NCI-H1930 (cell line): Measurements from ENCODE around the gene EXOC8.

Source experiments
- DNase-seq, 2 experiments: peaks; one replicate each; lab custom pipeline; 2025; lab: John Stamatoyannopoulos, UW

The EXOC8 gene

DNA sequence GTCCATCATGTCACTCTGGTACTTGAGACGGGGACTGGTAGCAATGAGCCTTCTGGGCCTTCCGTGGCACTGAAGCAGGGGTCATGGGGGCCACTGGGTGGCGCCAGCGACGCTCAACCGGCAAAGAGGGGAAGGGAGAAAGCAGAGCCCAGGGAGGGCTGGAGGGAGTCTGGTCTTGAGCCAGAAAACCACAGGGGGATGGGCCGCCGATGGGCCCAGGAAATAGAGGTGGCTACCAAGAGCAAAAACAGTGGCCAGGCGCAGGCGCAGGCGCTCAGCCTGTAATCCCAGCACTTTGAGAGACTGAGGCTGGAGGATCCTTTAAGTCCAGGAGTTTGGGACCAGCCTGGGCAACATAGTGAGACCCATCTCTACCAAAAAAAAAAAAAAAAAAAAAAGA lies 21.8 kb downstream of the EXOC8 start:
- DNase-seq, result no peak

DNA sequence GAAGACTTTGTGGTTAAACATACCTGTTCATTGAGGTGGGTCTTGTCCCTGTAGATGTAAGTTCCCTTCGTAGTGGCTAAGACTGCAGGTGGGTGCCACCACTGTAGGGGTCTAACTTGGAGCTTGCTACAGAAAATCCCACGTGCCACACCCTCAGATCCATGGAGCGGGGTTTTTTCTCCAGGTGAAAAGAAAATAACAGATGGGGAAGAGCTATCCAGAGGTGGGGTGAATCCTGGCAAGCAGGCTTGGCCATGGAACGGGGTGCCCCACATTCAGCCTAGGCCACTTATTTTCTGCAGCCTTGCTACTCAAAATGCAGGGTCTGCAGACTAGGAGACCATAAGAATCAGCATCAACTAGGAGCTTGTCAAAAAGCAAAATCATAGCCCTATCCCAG lies 24.0 kb downstream of the EXOC8 start:
- DNase-seq, result no peak

DNA sequence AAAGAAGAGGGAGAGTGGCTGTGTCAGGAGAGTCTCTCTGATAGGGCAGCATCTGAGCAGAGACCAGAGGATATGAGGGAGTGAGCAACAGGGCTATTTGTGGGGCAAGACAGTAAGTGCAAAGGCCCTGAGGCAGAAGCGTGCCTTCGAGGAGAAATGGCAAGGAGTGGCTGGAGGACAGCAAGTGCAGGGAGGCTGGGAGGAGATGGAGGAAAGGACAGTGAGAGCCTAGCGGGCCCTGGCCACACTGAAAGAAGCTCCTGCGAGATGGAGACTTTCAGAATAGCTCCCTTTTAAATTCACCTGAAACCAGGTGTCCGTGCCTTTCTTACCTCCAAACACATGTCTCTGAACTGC lies 25.2 kb downstream of the EXOC8 start:
- DNase-seq, result no peak

DNA sequence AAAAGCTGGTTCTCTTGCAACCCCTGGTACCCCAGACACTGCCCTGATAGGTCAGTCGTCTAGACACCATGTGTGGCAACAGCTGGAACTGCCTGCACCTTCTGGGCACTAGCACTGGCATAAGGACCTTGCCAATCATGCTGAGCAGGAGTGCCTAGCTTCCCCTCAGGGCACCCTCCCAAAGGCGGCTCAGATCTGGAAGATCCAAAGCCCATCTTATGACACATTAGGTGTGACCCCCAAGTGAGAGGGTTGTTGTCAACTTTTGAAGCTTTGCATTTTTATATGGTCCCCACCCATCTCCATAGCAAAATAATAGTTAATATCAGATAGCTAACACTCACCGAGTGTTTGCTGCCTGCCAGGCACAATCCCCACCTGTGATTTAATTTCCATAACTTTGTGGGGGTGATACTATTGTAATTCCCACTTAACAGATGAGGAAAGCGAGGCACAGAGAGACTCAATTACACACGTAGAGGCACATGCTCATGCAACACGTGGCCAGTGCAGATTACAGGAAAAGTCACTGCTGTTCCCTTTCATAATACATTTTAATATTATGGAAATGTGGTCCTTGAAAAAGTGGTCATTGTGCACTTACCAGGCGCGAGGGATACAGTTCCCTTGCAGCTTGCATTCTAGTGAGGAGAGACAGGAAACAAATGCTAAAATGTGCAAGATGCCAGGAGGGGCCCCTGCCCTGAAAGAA lies 25.8 kb downstream of the EXOC8 start:
- no peak for DNase-seq

DNA sequence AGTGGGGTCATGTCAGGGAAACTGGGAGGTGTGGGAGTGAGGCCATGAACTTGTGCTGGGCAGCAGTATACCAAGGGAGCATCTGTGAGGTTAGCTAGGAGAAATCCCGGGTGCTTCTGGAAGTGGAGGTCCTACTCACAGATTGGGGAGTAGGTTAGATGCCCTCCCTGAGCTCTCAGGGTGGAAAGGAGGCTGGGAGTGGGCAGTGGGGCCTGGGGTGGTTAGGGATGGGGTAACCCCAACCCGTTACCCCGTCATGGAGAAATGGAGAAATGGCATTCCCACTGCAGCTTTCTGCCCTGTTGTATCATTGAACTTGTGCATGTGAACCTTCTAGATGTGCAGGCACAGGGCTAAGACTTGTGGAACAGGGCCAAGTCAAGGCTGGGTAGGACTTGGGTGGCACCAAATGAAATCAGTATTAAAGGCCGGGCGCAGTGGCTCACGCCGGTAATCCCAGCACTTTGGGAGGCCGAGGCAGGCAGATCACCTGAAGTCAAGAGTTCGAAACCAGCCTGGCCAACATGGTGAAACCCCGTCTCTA lies 27.2 kb downstream of the EXOC8 start:
- no peak for DNase-seq

DNA sequence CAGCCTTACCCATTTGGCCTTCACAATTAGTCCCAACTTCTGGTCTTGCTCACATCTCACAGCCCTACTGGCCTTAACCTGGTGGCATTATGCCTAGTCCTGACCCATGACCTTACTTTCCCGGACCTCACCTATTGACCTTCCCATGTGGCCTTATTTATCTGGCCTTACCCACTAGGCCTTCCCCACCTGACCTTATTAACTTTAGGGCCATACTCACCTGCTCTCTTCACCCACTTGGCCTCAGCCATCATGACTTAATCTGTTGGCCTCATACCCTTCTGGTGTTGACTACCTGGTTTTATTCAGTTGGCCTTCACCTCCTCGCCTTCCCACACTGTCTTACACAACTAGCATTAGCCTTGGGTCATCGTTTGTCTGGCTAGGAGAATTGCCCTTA lies 35.7 kb downstream of the EXOC8 start:
- no peak for DNase-seq

DNA sequence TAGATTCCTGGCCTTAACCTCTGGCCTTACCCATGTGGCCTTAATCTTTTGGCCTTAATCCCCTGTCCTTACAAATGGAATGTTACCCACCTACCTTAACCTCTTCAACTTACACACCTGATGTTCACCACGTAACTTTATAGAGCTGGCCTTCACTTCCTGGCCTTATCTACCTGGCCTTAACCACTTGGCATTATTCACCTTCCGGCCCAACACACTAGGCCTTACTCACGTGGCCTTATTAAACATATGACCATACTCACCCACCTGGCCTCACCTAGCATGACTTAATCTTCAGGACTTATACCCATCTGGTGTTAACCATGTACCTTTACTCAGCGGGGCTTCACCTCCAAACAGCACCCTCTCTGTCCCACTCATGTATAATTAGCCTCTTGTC lies 41.7 kb downstream of the EXOC8 start:
- no peak for DNase-seq

DNA sequence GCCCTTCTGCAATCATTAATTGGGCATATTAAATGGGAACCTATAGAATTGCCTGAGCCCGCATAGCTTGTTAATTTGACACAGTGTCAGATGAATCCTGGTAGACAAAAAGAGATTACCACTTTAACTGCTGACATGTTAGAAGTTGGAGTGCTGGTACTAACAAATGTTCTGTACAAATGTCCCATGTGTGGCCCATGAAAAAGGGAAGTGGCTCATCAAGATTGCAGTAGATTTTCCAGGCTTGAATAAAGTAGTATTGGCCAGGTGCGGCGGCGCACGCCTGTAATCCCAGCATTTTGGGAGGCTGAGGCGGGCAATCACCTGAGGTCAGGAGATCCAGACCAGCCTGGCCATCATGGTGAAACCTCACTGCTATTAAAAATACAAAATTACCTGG lies 51.0 kb downstream of the EXOC8 start:
- no peak for DNase-seq

DNA sequence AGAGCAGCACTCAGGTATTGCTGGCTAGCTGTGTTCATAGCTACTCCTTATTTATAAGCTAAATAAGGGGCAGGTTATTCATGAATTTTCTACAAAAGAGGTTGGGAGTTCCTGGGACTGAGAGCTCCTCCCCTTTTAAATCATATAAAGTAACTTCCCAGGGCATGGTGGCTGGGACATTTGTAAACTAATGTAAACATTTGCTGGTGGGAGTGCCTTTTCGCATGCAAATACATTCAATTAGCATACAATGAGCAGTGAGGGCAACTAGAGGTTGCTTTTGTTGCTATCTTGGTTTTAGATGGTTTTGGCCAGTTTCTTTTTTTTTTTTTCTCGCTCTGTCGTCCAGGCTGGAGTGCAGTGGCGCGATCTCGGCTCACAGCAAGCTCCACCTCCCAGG lies 53.2 kb downstream of the EXOC8 start:
- DNase-seq, result no peak
